ENCODE results near the gene SPO11. TPM values are rescaled to one million over a fixed set of nuclear protein-coding genes. Genes with fewer than 3 reads are reported as not detected.

Gene SPO11
- total and polyA plus RNA-seq, 2 of the 13 experiments (the other 11 are each of a cell fraction or from before 2014, with no cell fraction given), result not detected

GRCh38 chr20:57386762-57387161, 57.2 kb downstream of the SPO11 start (continued):
- TF ChIP-seq CSRNP2 (CRISPR knock-in tag; conservative IDR thresholded peaks at IDR 0.05; ENCODE audit: low read depth), result no peak
- no peak for TF ChIP-seq CHD2 (IDR thresholded peaks at IDR 0.05; ENCODE audit: low read depth, low read length)
- TF ChIP-seq ZNF576 (CRISPR knock-in tag; IDR thresholded peaks at IDR 0.05), result no peak

- Histone ChIP-seq H3K79me2 (ENCODE audit: insufficient read depth, low read length) (peaks cover 5% of the 10 kb centered on the region), H3K9ac (ENCODE audit: insufficient read depth, low read depth, low read length) (no peak overlapping the region), H3K4me2 (ENCODE audit: low read depth, low read length) (no peak overlapping the region), H3K4me1 (ENCODE audit: insufficient read depth, low read length) (peaks cover 27% of the 10 kb centered on the region), H3K9me3 (ENCODE audit: low read length) (no peaks in the 10 kb centered on the region), H3K27me3 (ENCODE audit: control insufficient read depth in 1 of 2, insufficient read depth in 2 of 2, low read length in 2 of 2) (no peaks in the 10 kb centered on the region), H3K27ac (ENCODE audit: extremely low read length, insufficient read depth, low read length) (no peak overlapping the region), H3K36me3 (replicated peaks in 1 of 2; ENCODE audit: control insufficient read depth in 1 of 2, insufficient read depth in 2 of 2, low read length in 2 of 2) (no peaks in the 10 kb centered on the region; a peak in 1 of 5 replicates), H3K4me3 (replicated peaks in 1 of 3; ENCODE audit: insufficient read depth in 1 of 3, low read depth in 2 of 3, low read length in 3 of 3) (no peak overlapping the region), H2AFZ (ENCODE audit: low read length) (no peak overlapping the region), H4K20me1 (ENCODE audit: insufficient read depth, low read length) (no peaks in the 10 kb centered on the region)
- intact Hi-C loops (cut with micrococcal nuclease; ENCODE audit: unreplicated experiment) (no loop called here), in situ Hi-C loops (cut with HindIII; ENCODE audit: extremely low pct_ligation_motif_present, low pct_unique_long_range_greater_than_20kb) (loop anchor here (10.0 to 25.0 kb wide), 2 partner anchors 197 to 825 kb away; no protein-coding TSS in a partner anchor)
- ChIA-PET POLR2A (interaction anchor here (1.8 kb wide), 1 partner anchor 44 kb away, joined by 6 read pairs; no protein-coding TSS in a partner anchor), CTCF (ENCODE audit: low intra/inter-chr PET ratio, low total read pairs) (no interaction called here)
- FAIRE-seq (no peak), DNase-seq (ENCODE audit: low spot score) (no peak), ATAC-seq (no peak)
- BruUV-seq (replicated peaks), result no TSS peak
- TF ChIP-seq ZNF460 (CRISPR knock-in tag; IDR thresholded peaks at IDR 0.05; ENCODE audit: borderline replicate concordance) (no peak), ZFP36 (IDR thresholded peaks at IDR 0.05; ENCODE audit: borderline replicate concordance, low read depth, low read length, partially characterized antibody) (no peak), PHF20 (CRISPR knock-in tag; IDR thresholded peaks at IDR 0.05) (no peak), PITX1 (CRISPR knock-in tag; IDR thresholded peaks at IDR 0.05) (no peak), MAF1 (CRISPR knock-in tag; IDR thresholded peaks at IDR 0.05; ENCODE audit: borderline replicate concordance) (no peak), NAIF1 (CRISPR knock-in tag; IDR thresholded peaks at IDR 0.05; ENCODE audit: borderline replicate concordance) (no peak), ZNF768 (CRISPR knock-in tag; IDR thresholded peaks at IDR 0.05) (0 out of 2 replicates have a peak, but pooled peaks have one; percentile 23), ZNF124 (CRISPR knock-in tag; IDR thresholded peaks at IDR 0.05) (no peak), KLF6 (CRISPR knock-in tag; IDR thresholded peaks at IDR 0.05) (no peak), ZNF770 (CRISPR knock-in tag; IDR thresholded peaks at IDR 0.05) (no peak), ZNF629 (CRISPR knock-in tag; conservative IDR thresholded peaks at IDR 0.05) (peak; percentile 70; the same call in 1 of the 2 replicates), TBL1XR1 (IDR thresholded peaks at IDR 0.05; ENCODE audit: borderline replicate concordance, low read length, partially characterized antibody) (no peak), ZNF639 (CRISPR knock-in tag; conservative IDR thresholded peaks at IDR 0.05) (no peak), MED1 (CRISPR knock-in tag; IDR thresholded peaks at IDR 0.05) (no peak)
- WGBS (ENCODE audit: low lambda C conversion rate), result 85% methylated on average over 8 of the region's 8 CpGs
Observed at GRCh38 chr20:57387463-57387862, 57.9 kb downstream of the SPO11 start.
